HCT116 (cell line): Measurements from ENCODE around the gene CDC42BPB. TPM values are rescaled to one million over a fixed set of nuclear protein-coding genes. Genes with fewer than 3 reads are reported as not detected.

Experiments
- ATAC-seq: fragments of 200-7000 bp; cut with Tn5 transposase; 2 replicates; pipeline ENCODE4 v1.9.1; 2020; ENCODE audit warnings: mild to moderate bottlenecking, moderate library complexity
- BruUV-seq: library from RNA; stranded (reverse); fragments of 400-500 nt; replicated peaks from 2 replicates; lab custom pipeline; 2021; lab: Mats Ljungman, UMichigan
- CTCF ChIA-PET: fragments of 300-600 bp; sonication (Branson Sonifier 250); formaldehyde crosslinking; loops from one replicate; lab custom pipeline; 2021; ENCODE audit warnings: antibody characterized with exemption; lab: Charles Lee
- POLR2A ChIA-PET: fragments of 300-600, 350-600 bp; sonication (Branson Sonifier 250); formaldehyde crosslinking; loops from one replicate; lab custom pipeline; 2021; ENCODE audit warnings: antibody characterized with exemption; lab: Charles Lee
- RAD21 ChIA-PET, 2 experiments: fragments of 300-600 bp; sonication (Branson Sonifier 250); formaldehyde crosslinking; loops; one replicate each; lab custom pipeline; 2023; ENCODE audit warnings: low total read pairs in 2 of 2; ENCODE audit not compliant: uncharacterized antibody in 2 of 2, unreplicated experiment in 2 of 2, low non-redundant PET in 1 of 2; lab: Charles Lee
- DNase-seq: peaks from one replicate; pipeline ENCODE4 v3.0.0-alpha.2; 2010; ENCODE audit warnings: low read depth, low spot score
- H2AFZ ChIP-seq: fragments of 200-600 bp; shearing (Covaris generic), sonication (generic); 2 replicates; pipeline ENCODE4 v1.6.1; 2017; ENCODE audit warnings: low read depth, mixed run types, mixed read lengths, antibody characterized with exemption, low read length; ENCODE audit not compliant: poor library complexity, severe bottlenecking
- H3K27ac ChIP-seq: 2 replicates; pipeline ENCODE4 v1.5.1; 2012; ENCODE audit warnings: low read depth, low read length
- H3K27me3 ChIP-seq: fragments of 200-600 bp; sonication (generic); 2 replicates; pipeline ENCODE4 v1.6.1; 2016; ENCODE audit warnings: mixed run types, low read length, mixed read lengths; ENCODE audit not compliant: insufficient read depth
- H3K36me3 ChIP-seq, 2 experiments: fragments of 200-500 bp in 1 of 2; fragments of 200-600 bp in 1 of 2; sonication (Bioruptor generic) in 1 of 2; sonication (generic) in 1 of 2; 2 replicates each; pipeline versions ENCODE4 v1.5.1 to v1.6.1; 2014 to 2016; ENCODE audit warnings: low read length in 2 of 2, inconsistent platforms in 1 of 2, mixed read lengths in 1 of 2, mixed run types in 1 of 2; ENCODE audit not compliant: insufficient read depth in 2 of 2, control insufficient read depth in 1 of 2
- H3K4me1 ChIP-seq, 2 experiments: fragments of 200-600 bp in 1 of 2; sonication (generic) in 1 of 2; 2 replicates each; pipeline versions ENCODE4 v1.5.1 to v1.6.1; 2012 to 2017; ENCODE audit warnings: low read length in 2 of 2, inconsistent platforms in 1 of 2, mild to moderate bottlenecking in 1 of 2, mixed read lengths in 1 of 2, mixed run types in 1 of 2, moderate library complexity in 1 of 2; ENCODE audit not compliant: insufficient read depth in 2 of 2, control insufficient read depth in 1 of 2
- H3K4me2 ChIP-seq: fragments of 200-600 bp; sonication (generic); 2 replicates; pipeline ENCODE4 v1.6.1; 2017; ENCODE audit warnings: mixed run types, low read length, mixed read lengths
- H3K4me3 ChIP-seq, 2 experiments: fragments of 200-600 bp in 1 of 2; sonication (generic) in 1 of 2; replicated peaks in 1 of 2; 2 replicates each; pipeline ENCODE4 v1.5.1; 2011 to 2016; ENCODE audit warnings: low read length in 2 of 2, control low read depth in 1 of 2, low read depth in 1 of 2, mild to moderate bottlenecking in 1 of 2, mixed read lengths in 1 of 2, mixed run types in 1 of 2
- H3K79me2 ChIP-seq: fragments of 200-600 bp; sonication (generic); 2 replicates; pipeline ENCODE4 v1.6.1; 2017; ENCODE audit warnings: mild to moderate bottlenecking, mixed run types, low read length, moderate library complexity, mixed read lengths; ENCODE audit not compliant: insufficient read depth
- H3K9ac ChIP-seq: fragments of 200-600 bp; sonication (generic); 2 replicates; pipeline ENCODE4 v1.6.1; 2016; ENCODE audit warnings: low read length, mixed read lengths
- H3K9me2 ChIP-seq: fragments of 200-600 bp; sonication (generic), shearing (Covaris generic); 2 replicates; pipeline ENCODE4 v1.6.1; 2017; ENCODE audit warnings: mixed run types, mild to moderate bottlenecking, moderate library complexity; ENCODE audit not compliant: insufficient read depth
- H3K9me3 ChIP-seq, 2 experiments: fragments of 200-500 bp in 1 of 2; fragments of 200-600 bp in 1 of 2; sonication (Bioruptor generic) in 1 of 2; sonication (generic) in 1 of 2; 2 replicates each; pipeline ENCODE4 v1.6.1; 2014 to 2017; ENCODE audit warnings: low read length in 2 of 2, mixed read lengths in 2 of 2, inconsistent platforms in 1 of 2, low read depth in 1 of 2, mild to moderate bottlenecking in 1 of 2, mixed run types in 1 of 2, moderate library complexity in 1 of 2; ENCODE audit not compliant: control insufficient read depth in 1 of 2, insufficient read depth in 1 of 2
- H4K20me1 ChIP-seq: fragments of 200-600 bp; sonication (generic), shearing (Covaris generic); 2 replicates; pipeline ENCODE4 v1.6.1; 2017; ENCODE audit warnings: mixed run types, mild to moderate bottlenecking, moderate library complexity; ENCODE audit not compliant: insufficient read depth
- CBX3 ChIP-seq: IDR thresholded peaks from 2 replicates; pipeline ENCODE4 v1.6.1; 2012; ENCODE audit warnings: low read depth
- CEBPB ChIP-seq: IDR thresholded peaks from 2 replicates; pipeline ENCODE4 v1.6.1; 2012; ENCODE audit warnings: low read depth
- EZH2 ChIP-seq: fragments of 200-600 bp; sonication (generic); IDR thresholded peaks from 2 replicates; pipeline ENCODE4 v1.6.1; 2017; ENCODE audit warnings: antibody characterized with exemption, mixed run types
- EZH2phosphoT487 ChIP-seq: fragments of 200-600 bp; IDR thresholded peaks from 2 replicates; pipeline ENCODE4 v1.6.1; 2018; ENCODE audit warnings: antibody characterized with exemption, borderline replicate concordance
- FOSL1 ChIP-seq: IDR thresholded peaks from 2 replicates; pipeline ENCODE4 v1.6.1; 2012; ENCODE audit warnings: low read depth
- POLR2A ChIP-seq: IDR thresholded peaks from 2 replicates; pipeline ENCODE4 v1.7.0; 2011; ENCODE audit warnings: borderline replicate concordance; ENCODE audit not compliant: insufficient read depth, insufficient read length; ENCODE audit errors: extremely low read depth
- POLR2AphosphoS5 ChIP-seq: IDR thresholded peaks from 2 replicates; pipeline ENCODE4 v1.6.1; 2011; ENCODE audit warnings: mild to moderate bottlenecking, low read depth, low read length, moderate library complexity
- RAD21 ChIP-seq: IDR thresholded peaks from 2 replicates; pipeline ENCODE4 v1.6.1; 2012; ENCODE audit warnings: low read depth, mild to moderate bottlenecking
- SIN3A ChIP-seq: IDR thresholded peaks from 2 replicates; pipeline ENCODE4 v1.6.1; 2012; ENCODE audit warnings: low read depth
- SP1 ChIP-seq: IDR thresholded peaks from 2 replicates; pipeline ENCODE4 v1.6.1; 2012; ENCODE audit warnings: low read depth
- SRF ChIP-seq: IDR thresholded peaks from 2 replicates; pipeline ENCODE4 v1.6.1; 2012; ENCODE audit warnings: low read depth
- TCF7L2 ChIP-seq: IDR thresholded peaks from 2 replicates; pipeline ENCODE4 v1.7.0; 2011; ENCODE audit warnings: borderline replicate concordance, inconsistent platforms; ENCODE audit not compliant: insufficient read depth, insufficient read length; ENCODE audit errors: extremely low read depth
- ZFX ChIP-seq: fragments of 450-650 bp; IDR thresholded peaks from 2 replicates; pipeline ENCODE4 v1.6.1; 2017
- ZNF274 ChIP-seq: fragments of 200-500 bp; sonication (Bioruptor generic); IDR thresholded peaks from 2 replicates; pipeline ENCODE4 v1.6.1; 2014; ENCODE audit warnings: mild to moderate bottlenecking, low read depth, low read length, inconsistent platforms
- intact Hi-C: fragments of 100-400 bp; cut with micrococcal nuclease; formaldehyde crosslinking; loops from 2 replicates; pipeline ENCODE4 v1.10.0; 2022
- total RNA-seq: library from RNA; stranded (reverse); gene quantifications from one replicate; pipeline ENCODE4 v1.2.1, GENCODE V29; 2021; ENCODE audit not compliant: unreplicated experiment
- TF ChIP-seq, protein P1 (sequence below): IDR thresholded peaks from 2 replicates; pipeline ENCODE4 v1.6.1; 2011; ENCODE audit warnings: mild to moderate bottlenecking, low read length, moderate library complexity; ENCODE audit not compliant: insufficient replicate concordance; ENCODE audit errors: extremely low read depth
- TF ChIP-seq, protein P2 (sequence below): IDR thresholded peaks from 2 replicates; pipeline ENCODE4 v1.6.1; 2012
- TF ChIP-seq, protein P3 (sequence below), 3 experiments: fragments of 200-600 bp in 1 of 3; sonication (generic) in 1 of 3; IDR thresholded peaks in 2 of 3; conservative IDR thresholded peaks in 1 of 3; 2 replicates each; pipeline ENCODE4 v1.5.1; 2012 to 2017; ENCODE audit warnings: low read depth in 2 of 3, low read length in 2 of 3, antibody characterized with exemption in 1 of 3, borderline replicate concordance in 1 of 3, control low read depth in 1 of 3, mild to moderate bottlenecking in 1 of 3, mixed read lengths in 1 of 3, mixed run types in 1 of 3, moderate library complexity in 1 of 3; ENCODE audit not compliant: insufficient read depth in 1 of 3
- TF ChIP-seq, protein P4 (sequence below): IDR thresholded peaks from 2 replicates; pipeline ENCODE4 v1.6.1; 2012

CDC42BPB gene
- total RNA-seq, 1 experiment from 2014 or later: 85.6 TPM

DNA sequence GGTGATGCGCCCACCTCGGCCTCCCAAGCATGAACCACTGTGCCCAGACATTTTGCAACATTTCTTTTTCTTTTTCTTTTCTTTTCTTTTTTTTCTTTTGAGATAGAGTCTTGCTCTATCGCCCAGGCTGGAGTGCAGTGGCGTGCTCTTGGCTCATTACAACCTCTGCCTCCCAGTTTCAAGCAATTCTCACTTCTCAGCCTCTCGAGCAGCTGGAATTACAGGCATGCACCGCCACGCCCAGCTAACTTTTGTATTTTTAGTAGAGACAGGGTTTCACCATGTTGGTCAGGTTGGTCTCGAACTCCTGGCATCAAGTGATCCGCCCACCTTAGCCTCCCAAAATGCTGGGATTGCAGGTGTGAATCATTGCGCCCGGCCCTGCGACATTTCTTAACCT is 7.6 kb upstream of the CDC42BPB start:
- no peaks in the 10 kb centered on the region for H3K36me3 ChIP-seq
- H3K4me3 ChIP-seq: no peak overlapping the region
- intact Hi-C loops: no loop called here
- no peaks in the 10 kb centered on the region for H3K9me2 ChIP-seq
- RAD21 ChIA-PET: no interaction called here
- peak overlapping the region; percentile 76 for H3K4me2 ChIP-seq
- BruUV-seq: no TSS peak
- no peak for ATAC-seq
- POLR2A ChIA-PET: no interaction called here
- no peak for TF ChIP-seq SIN3A
- TF ChIP-seq, protein P1, sequence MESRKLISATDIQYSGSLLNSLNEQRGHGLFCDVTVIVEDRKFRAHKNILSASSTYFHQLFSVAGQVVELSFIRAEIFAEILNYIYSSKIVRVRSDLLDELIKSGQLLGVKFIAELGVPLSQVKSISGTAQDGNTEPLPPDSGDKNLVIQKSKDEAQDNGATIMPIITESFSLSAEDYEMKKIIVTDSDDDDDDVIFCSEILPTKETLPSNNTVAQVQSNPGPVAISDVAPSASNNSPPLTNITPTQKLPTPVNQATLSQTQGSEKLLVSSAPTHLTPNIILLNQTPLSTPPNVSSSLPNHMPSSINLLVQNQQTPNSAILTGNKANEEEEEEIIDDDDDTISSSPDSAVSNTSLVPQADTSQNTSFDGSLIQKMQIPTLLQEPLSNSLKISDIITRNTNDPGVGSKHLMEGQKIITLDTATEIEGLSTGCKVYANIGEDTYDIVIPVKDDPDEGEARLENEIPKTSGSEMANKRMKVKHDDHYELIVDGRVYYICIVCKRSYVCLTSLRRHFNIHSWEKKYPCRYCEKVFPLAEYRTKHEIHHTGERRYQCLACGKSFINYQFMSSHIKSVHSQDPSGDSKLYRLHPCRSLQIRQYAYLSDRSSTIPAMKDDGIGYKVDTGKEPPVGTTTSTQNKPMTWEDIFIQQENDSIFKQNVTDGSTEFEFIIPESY: no peak
- no peak for TF ChIP-seq SP1
- no peak for TF ChIP-seq ZFX
- TF ChIP-seq RAD21: no peak
- TF ChIP-seq, protein P2, sequence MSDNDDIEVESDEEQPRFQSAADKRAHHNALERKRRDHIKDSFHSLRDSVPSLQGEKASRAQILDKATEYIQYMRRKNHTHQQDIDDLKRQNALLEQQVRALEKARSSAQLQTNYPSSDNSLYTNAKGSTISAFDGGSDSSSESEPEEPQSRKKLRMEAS: no peak
- no peak for TF ChIP-seq POLR2AphosphoS5
- no peak for TF ChIP-seq EZH2phosphoT487
- no peak for TF ChIP-seq POLR2A
- TF ChIP-seq FOSL1: no peak
- TF ChIP-seq, protein P3, sequence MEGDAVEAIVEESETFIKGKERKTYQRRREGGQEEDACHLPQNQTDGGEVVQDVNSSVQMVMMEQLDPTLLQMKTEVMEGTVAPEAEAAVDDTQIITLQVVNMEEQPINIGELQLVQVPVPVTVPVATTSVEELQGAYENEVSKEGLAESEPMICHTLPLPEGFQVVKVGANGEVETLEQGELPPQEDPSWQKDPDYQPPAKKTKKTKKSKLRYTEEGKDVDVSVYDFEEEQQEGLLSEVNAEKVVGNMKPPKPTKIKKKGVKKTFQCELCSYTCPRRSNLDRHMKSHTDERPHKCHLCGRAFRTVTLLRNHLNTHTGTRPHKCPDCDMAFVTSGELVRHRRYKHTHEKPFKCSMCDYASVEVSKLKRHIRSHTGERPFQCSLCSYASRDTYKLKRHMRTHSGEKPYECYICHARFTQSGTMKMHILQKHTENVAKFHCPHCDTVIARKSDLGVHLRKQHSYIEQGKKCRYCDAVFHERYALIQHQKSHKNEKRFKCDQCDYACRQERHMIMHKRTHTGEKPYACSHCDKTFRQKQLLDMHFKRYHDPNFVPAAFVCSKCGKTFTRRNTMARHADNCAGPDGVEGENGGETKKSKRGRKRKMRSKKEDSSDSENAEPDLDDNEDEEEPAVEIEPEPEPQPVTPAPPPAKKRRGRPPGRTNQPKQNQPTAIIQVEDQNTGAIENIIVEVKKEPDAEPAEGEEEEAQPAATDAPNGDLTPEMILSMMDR (IDR thresholded peaks at IDR 0.05 in 2 of 3, conservative IDR thresholded peaks at IDR 0.05 in 1 of 3; ENCODE audit: borderline replicate concordance in 1 of 3, insufficient read depth in 1 of 3, low read depth in 2 of 3, low read length in 2 of 3): no peak
- no peak for TF ChIP-seq ZNF274
- no peak for TF ChIP-seq EZH2
- TF ChIP-seq TCF7L2: no peak
- TF ChIP-seq, protein P4, sequence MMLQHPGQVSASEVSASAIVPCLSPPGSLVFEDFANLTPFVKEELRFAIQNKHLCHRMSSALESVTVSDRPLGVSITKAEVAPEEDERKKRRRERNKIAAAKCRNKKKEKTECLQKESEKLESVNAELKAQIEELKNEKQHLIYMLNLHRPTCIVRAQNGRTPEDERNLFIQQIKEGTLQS: no peak
- no peak for TF ChIP-seq CBX3
- TF ChIP-seq SRF: no peak
- no peak for TF ChIP-seq CEBPB
- TF ChIP-seq, all 23 proteins: peak for 0
- Histone ChIP-seq H3K27ac (no peak overlapping the region), H4K20me1 (no peaks in the 10 kb centered on the region), H3K9me3 (no peaks in the 10 kb centered on the region), H2AFZ (no peak overlapping the region), H3K27me3 (no peaks in the 10 kb centered on the region), H3K79me2 (no peaks in the 10 kb centered on the region), H3K4me1 (peaks cover 35 to 49% of the 10 kb centered on the region in 2 experiments), H3K9ac (no peak overlapping the region)
- DNase-seq: no peak
- CTCF ChIA-PET: no interaction called here
